Breast epithelium (tissue), 3 donors: ENCODE measurements around the gene RPH3AL.

ENCODE experiments used
- CTCF ChIP-seq, 3 donors: fragments of 450-650 bp; IDR thresholded peaks; one replicate each; pipeline ENCODE4 v1.5.1; 2016 to 2017; ENCODE audit warnings: antibody characterized with exemption in 3 of 3, mild to moderate bottlenecking in 3 of 3, moderate library complexity in 3 of 3
- POLR2A ChIP-seq: fragments of 450-650 bp; IDR thresholded peaks from one replicate; pipeline ENCODE4 v1.6.1; 2016; ENCODE audit warnings: antibody characterized with exemption, mild to moderate bottlenecking, moderate library complexity
- POLR2AphosphoS5 ChIP-seq, 3 donors: sonication (generic); formaldehyde crosslinking; IDR thresholded peaks; one replicate each; pipeline ENCODE4 v1.6.1; 2017; ENCODE audit warnings: antibody characterized with exemption in 3 of 3

GRCh38 chr17:274902-275301, 77.7 kb downstream of the RPH3AL start:
- TF ChIP-seq POLR2AphosphoS5 (IDR thresholded peaks at IDR 0.05), result no peak
- TF ChIP-seq POLR2A, result no peak
- no peak for TF ChIP-seq CTCF (IDR thresholded peaks at IDR 0.05)
